HEK293 (cell line): ENCODE results near the gene FKRP.
A peak's percentile ranks its signal among the peaks of the same experiment; 100 is the strongest.

Experiments used
- CTCF ChIA-PET: fragments of 350-600 bp; formaldehyde crosslinking; extraction: SDS; loops from one replicate; lab custom pipeline; 2021; ENCODE audit warnings: antibody characterized with exemption; lab: Yijun Ruan, JAX
- POLR2A ChIA-PET: fragments of 300-600 bp; formaldehyde crosslinking; extraction: SDS; loops from one replicate; lab custom pipeline; 2020; ENCODE audit warnings: antibody characterized with exemption, inconsistent platforms; lab: Yijun Ruan, JAX
- H3K27ac ChIP-seq: fragments of 200-500 bp; sonication (Bioruptor generic); 2 replicates; pipeline ENCODE4 v1.5.1; 2014; ENCODE audit warnings: low read depth, low read length, control low read depth, inconsistent platforms; ENCODE audit errors: extremely low read depth
- H3K36me3 ChIP-seq, 2 experiments: fragments of 200-500 bp in 1 of 2; sonication (Bioruptor generic) in 1 of 2; 1 replicate in 1 of 2; 2 replicates in 1 of 2; pipeline ENCODE4 v1.5.1; 2014 to 2017; ENCODE audit warnings: inconsistent platforms in 2 of 2, low read length in 2 of 2; ENCODE audit not compliant: control insufficient read depth in 2 of 2, insufficient read depth in 1 of 2
- H3K4me1 ChIP-seq: fragments of 200-500 bp; sonication (Bioruptor generic); 2 replicates; pipeline ENCODE4 v1.5.1; 2014; ENCODE audit warnings: mild to moderate bottlenecking, low read length, inconsistent platforms; ENCODE audit not compliant: control insufficient read depth, insufficient read depth
- H3K4me3 ChIP-seq: 2 replicates; pipeline ENCODE4 v1.5.1; 2011; ENCODE audit warnings: low read depth, mild to moderate bottlenecking, control low read depth, low read length, moderate library complexity
- H3K9me3 ChIP-seq: fragments of 200-500 bp; sonication (Bioruptor generic); 2 replicates; pipeline ENCODE4 v1.5.1; 2014; ENCODE audit warnings: low read depth, low read length, inconsistent platforms; ENCODE audit not compliant: control insufficient read depth, insufficient read depth
- EGR2 ChIP-seq: fragments of 450-650 bp; formaldehyde crosslinking; IDR thresholded peaks from 2 replicates; pipeline ENCODE4 v1.5.1; 2016; ENCODE audit warnings: low read depth, missing biosample characterization, missing genetic modification characterization
- PBX3 ChIP-seq: sonication (generic); formaldehyde crosslinking; IDR thresholded peaks from 2 replicates; pipeline ENCODE4 v1.8.1; 2022; ENCODE audit warnings: mild to moderate bottlenecking, moderate library complexity, missing genetic modification reagents
- ZBTB21 ChIP-seq: fragments of 450-650 bp; formaldehyde crosslinking; IDR thresholded peaks from 2 replicates; pipeline ENCODE4 v1.5.1; 2017; ENCODE audit warnings: missing biosample characterization, missing genetic modification characterization
- ZEB2 ChIP-seq: fragments of 450-650 bp; formaldehyde crosslinking; IDR thresholded peaks from 2 replicates; pipeline ENCODE4 v1.5.1; 2016; ENCODE audit warnings: missing biosample characterization, missing genetic modification characterization
- ZNF146 ChIP-seq: fragments of 450-650 bp; formaldehyde crosslinking; IDR thresholded peaks from 2 replicates; pipeline ENCODE4 v1.5.1; 2016; ENCODE audit warnings: missing biosample characterization, missing genetic modification characterization
- ZNF19 ChIP-seq: fragments of 450-650 bp; formaldehyde crosslinking; IDR thresholded peaks from 2 replicates; pipeline ENCODE4; 2016; ENCODE audit warnings: missing biosample characterization, missing genetic modification characterization, low read depth
- ZNF280C ChIP-seq: fragments of 450-650 bp; formaldehyde crosslinking; IDR thresholded peaks from 2 replicates; pipeline ENCODE4 v1.5.1; 2016; ENCODE audit warnings: missing biosample characterization, missing genetic modification characterization
- ZNF341 ChIP-seq: fragments of 450-650 bp; formaldehyde crosslinking; IDR thresholded peaks from 2 replicates; pipeline ENCODE4; 2016; ENCODE audit warnings: low read depth, missing biosample characterization, missing genetic modification characterization
- ZNF513 ChIP-seq: fragments of 450-650 bp; IDR thresholded peaks from 2 replicates; pipeline ENCODE4 v1.5.1; 2018; ENCODE audit warnings: missing biosample characterization, missing genetic modification characterization
- ZNF555 ChIP-seq: fragments of 450-650 bp; formaldehyde crosslinking; conservative IDR thresholded peaks from 2 replicates; pipeline ENCODE4 v1.5.1; 2017; ENCODE audit warnings: missing biosample characterization, mild to moderate bottlenecking, missing genetic modification characterization, inconsistent platforms
- ZNF623 ChIP-seq: fragments of 450-650 bp; formaldehyde crosslinking; IDR thresholded peaks from 2 replicates; pipeline ENCODE4 v1.5.1; 2016; ENCODE audit warnings: missing biosample characterization, missing genetic modification characterization
- ZNF776 ChIP-seq: fragments of 450-650 bp; formaldehyde crosslinking; IDR thresholded peaks from 2 replicates; pipeline ENCODE4 v1.5.0; 2017; ENCODE audit warnings: missing biosample characterization, missing genetic modification characterization, borderline replicate concordance
- ZNF830 ChIP-seq: fragments of 450-650 bp; IDR thresholded peaks from 2 replicates; pipeline ENCODE4 v1.5.0; 2018; ENCODE audit warnings: missing biosample characterization, missing genetic modification characterization, low read depth, mild to moderate bottlenecking, moderate library complexity
- ZXDB ChIP-seq: fragments of 450-650 bp; formaldehyde crosslinking; IDR thresholded peaks from 2 replicates; pipeline ENCODE4 v1.5.1; 2016; ENCODE audit warnings: missing biosample characterization, missing genetic modification characterization

FKRP gene

GRCh38 chr19:46731584-46731983 is 14.3 kb upstream of the FKRP start:
- H3K9me3 ChIP-seq: no peaks in the 10 kb centered on the region
- no peaks in the 10 kb centered on the region; the same call in 1 of the 2 replicates for H3K4me1 ChIP-seq
- ChIA-PET POLR2A (interaction anchor here (0.6 to 1.4 kb wide), 2 partner anchors 18 to 23 kb away, joined by 3 to 6 read pairs; no protein-coding TSS in a partner anchor), CTCF (interaction anchor here (0.7 to 6.3 kb wide), 6 partner anchors 8 to 70 kb away, joined by 3 to 69 read pairs (median 5); partner anchors contain the start of gene DACT3)
- H3K4me3 ChIP-seq: no peak overlapping the region
- TF ChIP-seq ZNF555 (tag by site-specific recombination) (no peak), ZNF513 (tag by site-specific recombination) (no peak), ZNF280C (tag by site-specific recombination) (no peak), PBX3 (CRISPR knock-in tag) (no peak), ZNF830 (tag by site-specific recombination) (no peak), ZXDB (tag by site-specific recombination) (no peak), ZNF623 (tag by site-specific recombination) (no peak), ZNF341 (tag by site-specific recombination) (no peak), ZNF776 (no peak), ZNF146 (tag by site-specific recombination) (no peak), ZBTB21 (no peak), ZNF19 (tag by site-specific recombination) (no peak)
- peaks cover 40 to 88% of the 10 kb centered on the region in 2 experiments for H3K36me3 ChIP-seq
- peak overlapping the region; percentile 30; the same call in 1 of the 2 replicates for H3K27ac ChIP-seq

- TF ChIP-seq ZEB2 (tag by site-specific recombination): no peak
- TF ChIP-seq EGR2 (tag by site-specific recombination): 0 out of 2 replicates have a peak, but pooled peaks have one; percentile 27
- TF ChIP-seq, all 188 proteins: peak for 1
- no peaks in the 10 kb centered on the region; the same call in 1 of the 2 replicates for H3K4me1 ChIP-seq
- H3K4me3 ChIP-seq: no peak overlapping the region
- POLR2A ChIA-PET: interaction anchor here (1.4 kb wide), 1 partner anchor 19 kb away, joined by 3 read pairs; no protein-coding TSS in a partner anchor
- peaks cover 38 to 88% of the 10 kb centered on the region in 2 experiments for H3K36me3 ChIP-seq
- no peaks in the 10 kb centered on the region for H3K9me3 ChIP-seq
- CTCF ChIA-PET: interaction anchor here (0.7 to 6.3 kb wide), 3 partner anchors 9 to 71 kb away, joined by 3 to 69 read pairs (median 9); partner anchors contain the start of gene DACT3
- peak overlapping the region; percentile 30; the same call in 1 of the 2 replicates for H3K27ac ChIP-seq
Measured at GRCh38 chr19:46732172-46732938, 13.5 kb upstream of the FKRP start.
